ENCODE data around the gene IFNGR2. TPM values are rescaled to one million over a fixed set of nuclear protein-coding genes. Genes with fewer than 3 reads are reported as not detected.
"Not testable (repeated sequence)": the region's sequence is repeated elsewhere in the genome, so short reads cannot be mapped to it uniquely, and the experiment has no call there.

IFNGR2 gene
- total and polyA plus RNA-seq, 4 donors = 67.1 to 77.7 (median 67.1) TPM

GRCh38 chr21:33363911-33364609, 39.2 kb upstream of the IFNGR2 start:
- not testable (repeated sequence) for H3K27ac ChIP-seq (ENCODE audit: low read depth, low read length); H3K27me3 ChIP-seq (ENCODE audit: control insufficient read depth, insufficient read depth, low read length)

GRCh38 chr21:33364830-33365229, 38.4 kb upstream of the IFNGR2 start:
- WGBS (ENCODE audit: insufficient coverage) = 97% methylated on average over 3 of the region's 5 CpGs

More at GRCh38 chr21:33363911-33364609, 39.2 kb upstream of the IFNGR2 start:
- not testable (repeated sequence) for H3K4me1 ChIP-seq (ENCODE audit: control insufficient read depth, insufficient read depth, low read length); H3K9me3 ChIP-seq (ENCODE audit: control insufficient read depth, insufficient read depth, low read length); DNase-seq (ENCODE audit: low read depth in 4 of 6, low spot score in 6 of 6); H3K36me3 ChIP-seq (ENCODE audit: control insufficient read depth, insufficient read depth, low read length); H3K4me3 ChIP-seq (ENCODE audit: low read depth, low read length)
- WGBS (ENCODE audit: insufficient coverage) = 97% methylated on average over 6 of the region's 10 CpGs

GRCh38 chr21:33367309-33367973, 35.8 kb upstream of the IFNGR2 start:
- H3K9me3 ChIP-seq (ENCODE audit: control insufficient read depth, insufficient read depth, low read length) = peaks cover 6% of the 10 kb centered on the region
- no peak overlapping the region for H3K27ac ChIP-seq (ENCODE audit: low read depth, low read length)
- no peak overlapping the region for H3K4me3 ChIP-seq (ENCODE audit: low read depth, low read length)
- H3K36me3 ChIP-seq (ENCODE audit: control insufficient read depth, insufficient read depth, low read length) = no peaks in the 10 kb centered on the region
- H3K4me1 ChIP-seq (ENCODE audit: control insufficient read depth, insufficient read depth, low read length) = no peaks in the 10 kb centered on the region
- WGBS (ENCODE audit: insufficient coverage) = 92% methylated on average over 5 of the region's 7 CpGs
- no peaks in the 10 kb centered on the region for H3K27me3 ChIP-seq (ENCODE audit: control insufficient read depth, insufficient read depth, low read length)
- no peak for DNase-seq (ENCODE audit: low read depth in 4 of 6, low spot score in 6 of 6)

More at GRCh38 chr21:33364830-33365229, 38.4 kb upstream of the IFNGR2 start:
- Histone ChIP-seq H3K27ac (ENCODE audit: low read depth, low read length) (no peak overlapping the region), H3K4me3 (ENCODE audit: low read depth, low read length) (no peak overlapping the region), H3K9me3 (ENCODE audit: control insufficient read depth, insufficient read depth, low read length) (peaks cover 6% of the 10 kb centered on the region), H3K36me3 (ENCODE audit: control insufficient read depth, insufficient read depth, low read length) (no peaks in the 10 kb centered on the region), H3K4me1 (ENCODE audit: control insufficient read depth, insufficient read depth, low read length) (peaks cover 4% of the 10 kb centered on the region), H3K27me3 (ENCODE audit: control insufficient read depth, insufficient read depth, low read length) (peaks cover 2% of the 10 kb centered on the region)
- no peak for DNase-seq (ENCODE audit: low read depth in 4 of 6, low spot score in 6 of 6)

- Histone ChIP-seq H3K9me3 (ENCODE audit: control insufficient read depth, insufficient read depth, low read length) (peaks cover 6% of the 10 kb centered on the region), H3K4me1 (ENCODE audit: control insufficient read depth, insufficient read depth, low read length) (no peaks in the 10 kb centered on the region), H3K4me3 (ENCODE audit: low read depth, low read length) (no peak overlapping the region), H3K36me3 (ENCODE audit: control insufficient read depth, insufficient read depth, low read length) (no peaks in the 10 kb centered on the region), H3K27ac (ENCODE audit: low read depth, low read length) (no peak overlapping the region), H3K27me3 (ENCODE audit: control insufficient read depth, insufficient read depth, low read length) (no peaks in the 10 kb centered on the region)
- WGBS (ENCODE audit: insufficient coverage) = 95% methylated on average over 3 of the region's 4 CpGs
- DNase-seq (ENCODE audit: low read depth in 4 of 6, low spot score in 6 of 6) = no peak
Observed at GRCh38 chr21:33368124-33368523, 35.1 kb upstream of the IFNGR2 start.

GRCh38 chr21:33368576-33368975, 34.6 kb upstream of the IFNGR2 start:
- Histone ChIP-seq H3K9me3 (ENCODE audit: control insufficient read depth, insufficient read depth, low read length) (peaks cover 6% of the 10 kb centered on the region), H3K4me3 (ENCODE audit: low read depth, low read length) (no peak overlapping the region), H3K4me1 (ENCODE audit: control insufficient read depth, insufficient read depth, low read length) (no peaks in the 10 kb centered on the region), H3K27me3 (ENCODE audit: control insufficient read depth, insufficient read depth, low read length) (no peaks in the 10 kb centered on the region), H3K36me3 (ENCODE audit: control insufficient read depth, insufficient read depth, low read length) (no peaks in the 10 kb centered on the region), H3K27ac (ENCODE audit: low read depth, low read length) (no peak overlapping the region)
- no peak for DNase-seq (ENCODE audit: low read depth in 4 of 6, low spot score in 6 of 6)
- WGBS (ENCODE audit: insufficient coverage) = 86% methylated on average over 1 of the region's 3 CpGs

GRCh38 chr21:33369586-33369985, 33.6 kb upstream of the IFNGR2 start:
- WGBS (ENCODE audit: insufficient coverage) = no CpG with 5 or more reads among the region's 1 CpG

GRCh38 chr21:33370305-33370704, 32.9 kb upstream of the IFNGR2 start:
- H3K36me3 ChIP-seq (ENCODE audit: control insufficient read depth, insufficient read depth, low read length) = no peaks in the 10 kb centered on the region
- no peaks in the 10 kb centered on the region for H3K4me1 ChIP-seq (ENCODE audit: control insufficient read depth, insufficient read depth, low read length)
- H3K27me3 ChIP-seq (ENCODE audit: control insufficient read depth, insufficient read depth, low read length) = no peaks in the 10 kb centered on the region
- H3K9me3 ChIP-seq (ENCODE audit: control insufficient read depth, insufficient read depth, low read length) = peaks cover 6% of the 10 kb centered on the region
- no peak overlapping the region for H3K27ac ChIP-seq (ENCODE audit: low read depth, low read length)
- 100% methylated on average over 1 of the region's 2 CpGs for WGBS (ENCODE audit: insufficient coverage)
- no peak overlapping the region for H3K4me3 ChIP-seq (ENCODE audit: low read depth, low read length)
- no peak for DNase-seq (ENCODE audit: low read depth in 4 of 6, low spot score in 6 of 6)

More at GRCh38 chr21:33369586-33369985, 33.6 kb upstream of the IFNGR2 start:
- Histone ChIP-seq H3K9me3 (ENCODE audit: control insufficient read depth, insufficient read depth, low read length) (peaks cover 6% of the 10 kb centered on the region), H3K36me3 (ENCODE audit: control insufficient read depth, insufficient read depth, low read length) (no peaks in the 10 kb centered on the region), H3K4me1 (ENCODE audit: control insufficient read depth, insufficient read depth, low read length) (no peaks in the 10 kb centered on the region), H3K27me3 (ENCODE audit: control insufficient read depth, insufficient read depth, low read length) (no peaks in the 10 kb centered on the region), H3K4me3 (ENCODE audit: low read depth, low read length) (no peak overlapping the region), H3K27ac (ENCODE audit: low read depth, low read length) (no peak overlapping the region)
- no peak for DNase-seq (ENCODE audit: low read depth in 4 of 6, low spot score in 6 of 6)

- H3K27me3 ChIP-seq (ENCODE audit: control insufficient read depth, insufficient read depth, low read length) = no peaks in the 10 kb centered on the region
- peaks cover 6% of the 10 kb centered on the region for H3K9me3 ChIP-seq (ENCODE audit: control insufficient read depth, insufficient read depth, low read length)
- H3K4me3 ChIP-seq (ENCODE audit: low read depth, low read length) = no peak overlapping the region
- H3K36me3 ChIP-seq (ENCODE audit: control insufficient read depth, insufficient read depth, low read length) = no peaks in the 10 kb centered on the region
- no peak for DNase-seq (ENCODE audit: low read depth in 4 of 6, low spot score in 6 of 6)
- no CpG with 5 or more reads among the region's 3 CpGs for WGBS (ENCODE audit: insufficient coverage)
- H3K27ac ChIP-seq (ENCODE audit: low read depth, low read length) = no peak overlapping the region
- no peaks in the 10 kb centered on the region for H3K4me1 ChIP-seq (ENCODE audit: control insufficient read depth, insufficient read depth, low read length)
Observed at GRCh38 chr21:33371366-33371765, 31.8 kb upstream of the IFNGR2 start.

- Histone ChIP-seq H3K9me3 (ENCODE audit: control insufficient read depth, insufficient read depth, low read length) (peaks cover 4% of the 10 kb centered on the region), H3K4me1 (ENCODE audit: control insufficient read depth, insufficient read depth, low read length) (peaks cover 4% of the 10 kb centered on the region), H3K27ac (ENCODE audit: low read depth, low read length) (no peak overlapping the region), H3K4me3 (ENCODE audit: low read depth, low read length) (no peak overlapping the region), H3K36me3 (ENCODE audit: control insufficient read depth, insufficient read depth, low read length) (no peaks in the 10 kb centered on the region), H3K27me3 (ENCODE audit: control insufficient read depth, insufficient read depth, low read length) (no peaks in the 10 kb centered on the region)
- 96% methylated on average over 5 of the region's 12 CpGs for WGBS (ENCODE audit: insufficient coverage)
- DNase-seq (ENCODE audit: low read depth in 4 of 6, low spot score in 6 of 6) = no peak
Observed at GRCh38 chr21:33372582-33372981, 30.6 kb upstream of the IFNGR2 start.

GRCh38 chr21:33373451-33373850, 29.8 kb upstream of the IFNGR2 start:
- H3K27ac ChIP-seq (ENCODE audit: low read depth, low read length) = no peak overlapping the region
- peaks cover 9% of the 10 kb centered on the region for H3K4me1 ChIP-seq (ENCODE audit: control insufficient read depth, insufficient read depth, low read length)
- WGBS (ENCODE audit: insufficient coverage) = 80% methylated on average over 1 of the region's 2 CpGs
- DNase-seq (ENCODE audit: low read depth in 4 of 6, low spot score in 6 of 6) = no peak
- no peaks in the 10 kb centered on the region for H3K27me3 ChIP-seq (ENCODE audit: control insufficient read depth, insufficient read depth, low read length)
- H3K36me3 ChIP-seq (ENCODE audit: control insufficient read depth, insufficient read depth, low read length) = no peaks in the 10 kb centered on the region
- H3K4me3 ChIP-seq (ENCODE audit: low read depth, low read length) = no peak overlapping the region
- peaks cover 2% of the 10 kb centered on the region for H3K9me3 ChIP-seq (ENCODE audit: control insufficient read depth, insufficient read depth, low read length)
